ENCODE results near the gene KCNJ12. TPM values are rescaled to one million over a fixed set of nuclear protein-coding genes. Genes with fewer than 3 reads are reported as not detected.

The KCNJ12 gene
- total RNA-seq, 1 donor from 2014 or later, result 6.1 TPM

- Mint-ChIP-seq H3K9me3 (no peaks in the 10 kb centered on the region), H3K27me3 (ENCODE audit: low read depth) (peaks cover 2% of the 10 kb centered on the region), H3K4me3 (no peak overlapping the region), H3K27ac (ENCODE audit: unreplicated experiment) (no peak overlapping the region), H3K36me3 (ENCODE audit: low read depth) (no peaks in the 10 kb centered on the region), H3K4me1 (peaks cover 11% of the 10 kb centered on the region)
- DNase-seq (ENCODE audit: low read depth, low spot score), result no peak
- TF ChIP-seq CTCF (conservative IDR thresholded peaks at IDR 0.05), result no peak
Measured at GRCh38 chr17:21363776-21364642, 12.1 kb upstream of the KCNJ12 start.

GRCh38 chr17:21365016-21365415 is 11.1 kb upstream of the KCNJ12 start:
- H3K36me3 Mint-ChIP-seq (ENCODE audit: low read depth), result no peaks in the 10 kb centered on the region
- no peaks in the 10 kb centered on the region for H3K9me3 Mint-ChIP-seq

GRCh38 chr17:21368545-21369246 is 7.5 kb upstream of the KCNJ12 start:
- peaks cover 42% of the 10 kb centered on the region for H3K4me1 Mint-ChIP-seq
- peaks cover 3% of the 10 kb centered on the region for H3K27me3 Mint-ChIP-seq (ENCODE audit: low read depth)
- DNase-seq (ENCODE audit: low read depth, low spot score), result no peak
- H3K9me3 Mint-ChIP-seq, result no peaks in the 10 kb centered on the region
- H3K4me3 Mint-ChIP-seq, result peak overlapping the region; percentile 56
- no peaks in the 10 kb centered on the region for H3K36me3 Mint-ChIP-seq (ENCODE audit: low read depth)
- H3K27ac Mint-ChIP-seq (ENCODE audit: unreplicated experiment), result peak overlapping the region; percentile 83
- TF ChIP-seq CTCF (conservative IDR thresholded peaks at IDR 0.05), result no peak

More at GRCh38 chr17:21365016-21365415, 11.1 kb upstream of the KCNJ12 start:
- no peak overlapping the region for H3K4me3 Mint-ChIP-seq
- no peak for DNase-seq (ENCODE audit: low read depth, low spot score)
- H3K4me1 Mint-ChIP-seq, result peaks cover 14% of the 10 kb centered on the region
- TF ChIP-seq CTCF (conservative IDR thresholded peaks at IDR 0.05), result no peak
- H3K27me3 Mint-ChIP-seq (ENCODE audit: low read depth), result no peaks in the 10 kb centered on the region
- H3K27ac Mint-ChIP-seq (ENCODE audit: unreplicated experiment), result peak overlapping the region; percentile 63

GRCh38 chr17:21369395-21369794 is 6.8 kb upstream of the KCNJ12 start:
- H3K27me3 Mint-ChIP-seq (ENCODE audit: low read depth), result peaks cover 3% of the 10 kb centered on the region
- H3K27ac Mint-ChIP-seq (ENCODE audit: unreplicated experiment), result no peak overlapping the region
- no peak overlapping the region for H3K4me3 Mint-ChIP-seq
- no peak for TF ChIP-seq CTCF (conservative IDR thresholded peaks at IDR 0.05)
- H3K36me3 Mint-ChIP-seq (ENCODE audit: low read depth), result no peaks in the 10 kb centered on the region
- no peaks in the 10 kb centered on the region for H3K9me3 Mint-ChIP-seq
- DNase-seq (ENCODE audit: low read depth, low spot score), result no peak
- peaks cover 42% of the 10 kb centered on the region for H3K4me1 Mint-ChIP-seq

GRCh38 chr17:21370430-21370829 is 5.7 kb upstream of the KCNJ12 start:
- H3K4me3 Mint-ChIP-seq, result peak overlapping the region; percentile 56

More at GRCh38 chr17:21370430-21370829, 5.7 kb upstream of the KCNJ12 start:
- DNase-seq (ENCODE audit: low read depth, low spot score), result peak; percentile 53
- H3K9me3 Mint-ChIP-seq, result no peaks in the 10 kb centered on the region
- peaks cover 10% of the 10 kb centered on the region for H3K27me3 Mint-ChIP-seq (ENCODE audit: low read depth)
- peak overlapping the region; percentile 78 for H3K27ac Mint-ChIP-seq (ENCODE audit: unreplicated experiment)
- no peak for TF ChIP-seq CTCF (conservative IDR thresholded peaks at IDR 0.05)
- H3K4me1 Mint-ChIP-seq, result peaks cover 47% of the 10 kb centered on the region
- no peaks in the 10 kb centered on the region for H3K36me3 Mint-ChIP-seq (ENCODE audit: low read depth)
